K562 (cell line): ENCODE results near the gene TICAM1. TPM values are rescaled to one million over a fixed set of nuclear protein-coding genes. Genes with fewer than 3 reads are reported as not detected.

Source experiments
- BACH1 ChIP-seq: fragments of 200-800 bp; sonication (Bioruptor generic); IDR thresholded peaks from 2 replicates; pipeline ENCODE4 v1.6.1; 2016; ENCODE audit warnings: missing genetic modification characterization, missing compliant biosample characterization
- CCAR2 ChIP-seq: fragments of 200-400 bp; formaldehyde crosslinking; IDR thresholded peaks from 2 replicates; pipeline ENCODE4 v1.6.1; 2017; ENCODE audit warnings: mild to moderate bottlenecking, low read depth, low read length
- DPF2 ChIP-seq: fragments of 450-650 bp; IDR thresholded peaks from 2 replicates; pipeline ENCODE4 v1.6.1; 2016
- GATAD2B ChIP-seq: fragments of 450-650 bp; IDR thresholded peaks from 2 replicates; pipeline ENCODE4 v1.6.1; 2017; ENCODE audit warnings: mild to moderate bottlenecking, borderline replicate concordance
- GTF2E2 ChIP-seq: fragments of 200-800 bp; sonication (Bioruptor generic); IDR thresholded peaks from 2 replicates; pipeline ENCODE4 v1.6.1; 2016; ENCODE audit warnings: missing genetic modification characterization, missing compliant biosample characterization
- ILF3 ChIP-seq: fragments of 450-650 bp; IDR thresholded peaks from 2 replicates; pipeline ENCODE4 v1.6.1; 2018; ENCODE audit warnings: antibody characterized with exemption, mild to moderate bottlenecking, moderate library complexity, borderline replicate concordance
- KAT8 ChIP-seq: fragments of 450-650 bp; IDR thresholded peaks from 2 replicates; pipeline ENCODE4 v1.6.1; 2016; ENCODE audit warnings: low read depth, mild to moderate bottlenecking
- MBD1 ChIP-seq: fragments of 250-450 bp; sonication (Bioruptor Pico); IDR thresholded peaks from 2 replicates; pipeline ENCODE4 v1.8.0; 2022; ENCODE audit warnings: inconsistent platforms
- MCM5 ChIP-seq: fragments of 450-650 bp; IDR thresholded peaks from 2 replicates; pipeline ENCODE4 v1.6.1; 2016; ENCODE audit warnings: low read depth
- MTA2 ChIP-seq: fragments of 450-650 bp; IDR thresholded peaks from 2 replicates; pipeline ENCODE4 v1.6.1; 2016; ENCODE audit warnings: low read depth
- MTF1 ChIP-seq: fragments of 250-450 bp; sonication (Bioruptor Pico); IDR thresholded peaks from 2 replicates; pipeline ENCODE4 v1.9.0; 2021; ENCODE audit warnings: moderate library complexity, mild to moderate bottlenecking, inconsistent platforms, borderline replicate concordance
- NCOA4 ChIP-seq: fragments of 450-650 bp; IDR thresholded peaks from 2 replicates; pipeline ENCODE4 v1.6.1; 2018; ENCODE audit warnings: mild to moderate bottlenecking; ENCODE audit not compliant: partially characterized antibody
- POLR2B ChIP-seq: fragments of 450-650 bp; IDR thresholded peaks from 2 replicates; pipeline ENCODE4 v1.6.1; 2018; ENCODE audit warnings: low read depth; ENCODE audit not compliant: partially characterized antibody
- RCOR1 ChIP-seq, 2 experiments: IDR thresholded peaks; 2 replicates each; pipeline ENCODE4 v1.6.1; 2012; ENCODE audit warnings: low read depth in 2 of 2, low read length in 2 of 2, borderline replicate concordance in 1 of 2, improper control_type of control experiment in 1 of 2
- TFE3 ChIP-seq: fragments of 450-650 bp; formaldehyde crosslinking; IDR thresholded peaks from 2 replicates; pipeline ENCODE4 v1.4.0; 2020; ENCODE audit warnings: mild to moderate bottlenecking, mixed read lengths
- ZFX ChIP-seq: sonication (generic); formaldehyde crosslinking; IDR thresholded peaks from 2 replicates; pipeline ENCODE4 v1.8.0; 2022; ENCODE audit warnings: mild to moderate bottlenecking, missing genetic modification reagents, moderate library complexity
- polyA plus RNA-seq, 8 experiments: library from polyadenylated mRNA; depleted of rRNA in 4 of 8; stranded (reverse) in 5 of 8; unstranded in 3 of 8; fragments of >200 nt; fragmentation: Nextera tagmentation in 2 of 8; fragmentation: Illumina TruSeq in 1 of 8; extraction: Ambion mirVana in 2 of 8; extraction: Trizol in 1 of 8; gene quantifications; 2 replicates each; pipeline versions ENCODE4 v1.2.1 to v1.2.3, GENCODE V29; 2011 to 2014; ENCODE audit warnings: inconsistent platforms in 1 of 8, missing spikeins in 1 of 8
- total RNA-seq, 7 experiments: library from RNA; depleted of rRNA in 6 of 7; stranded (reverse); fragments of >200 nt in 6 of 7; fragmentation: Illumina TruSeq in 2 of 7; extraction: Trizol in 2 of 7; gene quantifications; 2 replicates each; pipeline versions ENCODE4 v1.2.1 to v1.2.3, GENCODE V29; 2011 to 2021; ENCODE audit warnings: low replicate concordance in 1 of 7
- TF ChIP-seq, protein P1 (sequence below): fragments of 150-350 bp; conservative IDR thresholded peaks from 2 replicates; pipeline ENCODE4 v1.6.1; 2014; ENCODE audit warnings: low read length
- TF ChIP-seq, protein P2 (sequence below): fragments of 450-650 bp; IDR thresholded peaks from 2 replicates; pipeline ENCODE4 v1.6.1; 2016; ENCODE audit warnings: mild to moderate bottlenecking

The TICAM1 gene
- total and polyA plus RNA-seq, 9 of the 15 experiments (the other 6 are each of a cell fraction or from before 2014, with no cell fraction given), result 0.07 to 11.6 (median 1.5) TPM

DNA sequence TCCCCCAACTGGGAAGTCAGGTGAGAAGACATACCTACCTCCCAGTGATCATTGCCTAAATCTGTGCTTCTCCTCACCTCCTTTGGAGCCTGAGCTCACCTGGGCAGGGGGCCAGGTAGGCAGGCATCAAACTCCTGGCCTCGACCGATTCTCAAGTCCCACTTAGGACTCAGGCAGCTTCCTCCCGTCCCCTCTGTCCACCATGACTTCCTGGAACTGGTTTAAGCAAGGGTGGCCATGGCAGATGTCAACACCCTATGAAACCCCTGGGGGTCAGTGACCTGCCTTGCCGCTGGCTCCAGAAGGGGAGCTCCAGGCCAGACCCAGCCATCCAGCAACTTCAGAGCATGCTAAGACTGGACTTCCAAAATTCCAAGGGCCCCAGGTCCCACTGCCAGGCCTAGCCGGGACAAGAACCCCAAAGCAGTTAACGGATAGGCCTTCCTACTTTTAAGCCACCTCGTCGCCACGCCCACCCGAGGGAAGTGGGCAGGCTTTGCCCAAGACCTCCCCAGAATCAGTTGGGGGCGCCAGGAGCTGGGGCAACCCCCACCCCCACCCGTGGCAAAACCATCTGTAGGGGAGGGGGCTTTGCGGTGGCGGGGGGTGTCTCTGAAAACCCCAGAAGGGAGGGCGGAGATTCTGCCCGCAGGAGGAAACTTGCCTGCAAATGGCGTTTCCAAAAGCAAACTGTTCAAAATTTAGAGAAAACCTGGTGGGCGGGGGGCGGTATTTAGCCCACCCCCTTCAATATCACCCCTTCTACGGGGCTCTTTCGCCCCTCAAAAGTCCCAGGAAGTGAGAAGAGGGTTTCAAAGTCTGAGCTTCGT, 35.3 kb upstream of the TICAM1 start (continued):
- TF ChIP-seq MBD1 (CRISPR knock-in tag), result no peak
- no peak for TF ChIP-seq MTF1 (CRISPR knock-in tag)
- TF ChIP-seq RCOR1 (IDR thresholded peaks at IDR 0.05; ENCODE audit: borderline replicate concordance in 1 of 2, low read depth in 2 of 2, low read length in 2 of 2), result no peak
- no peak for TF ChIP-seq ILF3
- no peak for TF ChIP-seq GTF2E2
- no peak for TF ChIP-seq KAT8
- no peak for TF ChIP-seq MTA2
- TF ChIP-seq, protein P1, sequence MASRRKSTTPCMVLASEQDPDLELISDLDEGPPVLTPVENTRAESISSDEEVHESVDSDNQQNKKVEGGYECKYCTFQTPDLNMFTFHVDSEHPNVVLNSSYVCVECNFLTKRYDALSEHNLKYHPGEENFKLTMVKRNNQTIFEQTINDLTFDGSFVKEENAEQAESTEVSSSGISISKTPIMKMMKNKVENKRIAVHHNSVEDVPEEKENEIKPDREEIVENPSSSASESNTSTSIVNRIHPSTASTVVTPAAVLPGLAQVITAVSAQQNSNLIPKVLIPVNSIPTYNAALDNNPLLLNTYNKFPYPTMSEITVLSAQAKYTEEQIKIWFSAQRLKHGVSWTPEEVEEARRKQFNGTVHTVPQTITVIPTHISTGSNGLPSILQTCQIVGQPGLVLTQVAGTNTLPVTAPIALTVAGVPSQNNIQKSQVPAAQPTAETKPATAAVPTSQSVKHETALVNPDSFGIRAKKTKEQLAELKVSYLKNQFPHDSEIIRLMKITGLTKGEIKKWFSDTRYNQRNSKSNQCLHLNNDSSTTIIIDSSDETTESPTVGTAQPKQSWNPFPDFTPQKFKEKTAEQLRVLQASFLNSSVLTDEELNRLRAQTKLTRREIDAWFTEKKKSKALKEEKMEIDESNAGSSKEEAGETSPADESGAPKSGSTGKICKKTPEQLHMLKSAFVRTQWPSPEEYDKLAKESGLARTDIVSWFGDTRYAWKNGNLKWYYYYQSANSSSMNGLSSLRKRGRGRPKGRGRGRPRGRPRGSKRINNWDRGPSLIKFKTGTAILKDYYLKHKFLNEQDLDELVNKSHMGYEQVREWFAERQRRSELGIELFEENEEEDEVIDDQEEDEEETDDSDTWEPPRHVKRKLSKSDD, result no peak
- no peak for TF ChIP-seq CCAR2
- TF ChIP-seq BACH1, result no peak
- TF ChIP-seq TFE3 (CRISPR knock-in tag), result no peak
- no peak for TF ChIP-seq POLR2B
- TF ChIP-seq, protein P2, sequence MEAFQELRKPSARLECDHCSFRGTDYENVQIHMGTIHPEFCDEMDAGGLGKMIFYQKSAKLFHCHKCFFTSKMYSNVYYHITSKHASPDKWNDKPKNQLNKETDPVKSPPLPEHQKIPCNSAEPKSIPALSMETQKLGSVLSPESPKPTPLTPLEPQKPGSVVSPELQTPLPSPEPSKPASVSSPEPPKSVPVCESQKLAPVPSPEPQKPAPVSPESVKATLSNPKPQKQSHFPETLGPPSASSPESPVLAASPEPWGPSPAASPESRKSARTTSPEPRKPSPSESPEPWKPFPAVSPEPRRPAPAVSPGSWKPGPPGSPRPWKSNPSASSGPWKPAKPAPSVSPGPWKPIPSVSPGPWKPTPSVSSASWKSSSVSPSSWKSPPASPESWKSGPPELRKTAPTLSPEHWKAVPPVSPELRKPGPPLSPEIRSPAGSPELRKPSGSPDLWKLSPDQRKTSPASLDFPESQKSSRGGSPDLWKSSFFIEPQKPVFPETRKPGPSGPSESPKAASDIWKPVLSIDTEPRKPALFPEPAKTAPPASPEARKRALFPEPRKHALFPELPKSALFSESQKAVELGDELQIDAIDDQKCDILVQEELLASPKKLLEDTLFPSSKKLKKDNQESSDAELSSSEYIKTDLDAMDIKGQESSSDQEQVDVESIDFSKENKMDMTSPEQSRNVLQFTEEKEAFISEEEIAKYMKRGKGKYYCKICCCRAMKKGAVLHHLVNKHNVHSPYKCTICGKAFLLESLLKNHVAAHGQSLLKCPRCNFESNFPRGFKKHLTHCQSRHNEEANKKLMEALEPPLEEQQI, result no peak
- no peak for TF ChIP-seq NCOA4
- no peak for TF ChIP-seq GATAD2B
- TF ChIP-seq MCM5, result no peak
- TF ChIP-seq ZFX, result peak; percentile 65
- TF ChIP-seq DPF2, result no peak
